Endothelial cell of umbilical vein (primary cell): Measurements from ENCODE around the gene SPACA1. TPM values are rescaled to one million over a fixed set of nuclear protein-coding genes. Genes with fewer than 3 reads are reported as not detected.

ENCODE experiments used
- BruUV-seq: library from RNA; stranded (reverse); fragments of 400-500 nt; replicated peaks from 2 replicates; lab custom pipeline; 2021; lab: Mats Ljungman, UMichigan
- CTCF ChIA-PET: fragments of 300-600, 350-600 bp; sonication (Branson Sonifier 250); formaldehyde crosslinking; loops from one replicate; lab custom pipeline; 2021; ENCODE audit warnings: antibody characterized with exemption, inconsistent platforms; lab: Charles Lee
- POLR2A ChIA-PET: fragments of 300-600, 350-600 bp; sonication (Branson Sonifier 250); formaldehyde crosslinking; loops from one replicate; lab custom pipeline; 2021; ENCODE audit warnings: antibody characterized with exemption, inconsistent platforms; lab: Charles Lee
- DNase-seq: peaks from one replicate; pipeline ENCODE4 v3.0.0-alpha.2; 2011; ENCODE audit warnings: low read depth, low spot score
- FAIRE-seq: peaks from 2 replicates; lab custom pipeline; 2011; peaks lifted over from hg19 to GRCh38; lab: Jason Lieb, UNC
- H2AFZ ChIP-seq: 2 replicates; pipeline ENCODE4 v1.6.0; 2012; ENCODE audit warnings: low read depth, low read length, control low read depth, inconsistent platforms
- H3K27ac ChIP-seq: 2 replicates; pipeline ENCODE4 v1.5.1; 2011; ENCODE audit warnings: low read depth, mild to moderate bottlenecking, control low read depth, low read length, moderate library complexity; ENCODE audit not compliant: insufficient read depth
- H3K27me3 ChIP-seq, 2 experiments: 2 replicates each; pipeline versions ENCODE4 v1.6.0 to v1.6.1; 2011; ENCODE audit warnings: low read length in 2 of 2, mixed read lengths in 1 of 2; ENCODE audit not compliant: control insufficient read depth in 2 of 2, insufficient read depth in 2 of 2
- H3K36me3 ChIP-seq, 2 experiments: 2 replicates in 1 of 2; 3 replicates in 1 of 2; pipeline ENCODE4 v1.5.1; 2011; ENCODE audit warnings: low read length in 2 of 2, mild to moderate bottlenecking in 1 of 2, moderate library complexity in 1 of 2; ENCODE audit not compliant: control insufficient read depth in 2 of 2, insufficient read depth in 2 of 2; ENCODE audit errors: extremely low read depth in 1 of 2
- H3K4me1 ChIP-seq: 3 replicates; pipeline ENCODE4 v1.5.1; 2011; ENCODE audit warnings: mild to moderate bottlenecking, low read length; ENCODE audit not compliant: control insufficient read depth, insufficient read depth; ENCODE audit errors: extremely low read depth
- H3K4me2 ChIP-seq: 2 replicates; pipeline ENCODE4 v1.6.1; 2011; ENCODE audit warnings: low read length, control low read depth, mixed read lengths; ENCODE audit not compliant: insufficient read depth
- H3K4me3 ChIP-seq, 3 experiments: fragments of 200-600 bp in 1 of 3; sonication (generic), shearing (Covaris generic) in 1 of 3; replicated peaks in 1 of 3; 2 replicates each; pipeline ENCODE4 v1.5.1; 2011 to 2016; ENCODE audit warnings: control low read depth in 3 of 3, low read length in 3 of 3, mild to moderate bottlenecking in 2 of 3, inconsistent platforms in 1 of 3, low read depth in 1 of 3, moderate library complexity in 1 of 3; ENCODE audit not compliant: insufficient read depth in 1 of 3
- H3K79me2 ChIP-seq: 2 replicates; pipeline ENCODE4 v1.6.0; 2012; ENCODE audit warnings: low read length, inconsistent platforms; ENCODE audit not compliant: control insufficient read depth, insufficient read depth
- H3K9ac ChIP-seq: replicated peaks from 2 replicates; pipeline ENCODE3; 2011; ENCODE audit warnings: low read length, control low read depth; ENCODE audit not compliant: insufficient read depth; ENCODE audit errors: extremely low read depth
- H3K9me1 ChIP-seq: replicated peaks from 3 replicates; pipeline ENCODE4 v1.6.0; 2011; ENCODE audit warnings: mild to moderate bottlenecking, low read length; ENCODE audit not compliant: control insufficient read depth, insufficient read depth; ENCODE audit errors: extremely low read depth
- H3K9me3 ChIP-seq: replicated peaks from 2 replicates; pipeline ENCODE4 v1.5.1; 2012; ENCODE audit warnings: low read length, inconsistent platforms; ENCODE audit not compliant: control insufficient read depth, insufficient read depth
- H4K20me1 ChIP-seq: replicated peaks from 2 replicates; pipeline ENCODE3; 2011; ENCODE audit warnings: mild to moderate bottlenecking, low read length; ENCODE audit not compliant: control insufficient read depth, insufficient read depth; ENCODE audit errors: extremely low read depth
- EZH2 ChIP-seq: IDR thresholded peaks from 2 replicates; pipeline ENCODE4 v1.6.1; 2012; ENCODE audit warnings: borderline replicate concordance, low read depth, mild to moderate bottlenecking, moderate library complexity, low read length, inconsistent platforms; ENCODE audit not compliant: severe bottlenecking
- FOS ChIP-seq: IDR thresholded peaks from 2 replicates; pipeline ENCODE4 v1.6.1; 2011; ENCODE audit warnings: mild to moderate bottlenecking, low read length, moderate library complexity, borderline replicate concordance; ENCODE audit not compliant: insufficient read depth
- GATA2 ChIP-seq: IDR thresholded peaks from 2 replicates; pipeline ENCODE4 v1.7.0; 2011; ENCODE audit warnings: low read depth, mild to moderate bottlenecking, moderate library complexity, mixed read lengths, low read length; ENCODE audit not compliant: insufficient read length, insufficient read depth
- JUN ChIP-seq: IDR thresholded peaks from 2 replicates; pipeline ENCODE4 v1.6.1; 2011; ENCODE audit warnings: borderline replicate concordance, low read depth; ENCODE audit not compliant: insufficient read length, insufficient read depth
- MAX ChIP-seq: IDR thresholded peaks from 2 replicates; pipeline ENCODE4 v1.6.1; 2011; ENCODE audit not compliant: insufficient read depth, insufficient read length
- MYC ChIP-seq: IDR thresholded peaks from one replicate; pipeline ENCODE4 v1.6.1; 2011; ENCODE audit warnings: mild to moderate bottlenecking, low read depth, low read length
- POLR2A ChIP-seq: IDR thresholded peaks from 2 replicates; pipeline ENCODE4 v1.6.1; 2012; ENCODE audit warnings: low read depth, mild to moderate bottlenecking, control low read depth, low read length
- POLR2AphosphoS5 ChIP-seq: IDR thresholded peaks from 2 replicates; pipeline ENCODE4 v1.6.1; 2012; ENCODE audit warnings: low read depth, mild to moderate bottlenecking, control low read depth, low read length, moderate library complexity; ENCODE audit not compliant: insufficient read depth
- dilution Hi-C: fragments of 300-500 bp; cut with MboI; formaldehyde crosslinking; loops from one replicate; pipeline ENCODE4 v1.15.0; 2019; ENCODE audit warnings: low sequenced_read_pairs; ENCODE audit not compliant: extremely low pct_ligation_motif_present
- intact Hi-C: fragments of 100-400 bp; cut with micrococcal nuclease; formaldehyde crosslinking; loops from one replicate; pipeline ENCODE4 v1.10.0; 2022
- polyA plus RNA-seq, 4 experiments: library from polyadenylated mRNA; depleted of rRNA in 3 of 4; stranded (reverse) in 3 of 4; unstranded in 1 of 4; fragments of >200 nt; gene quantifications; 2 replicates each; pipeline versions ENCODE4 v1.2.1 to v1.2.3, GENCODE V29; 2011 to 2012; ENCODE audit warnings: missing spikeins in 1 of 4
- total RNA-seq: library from RNA; stranded (reverse); gene quantifications from 2 replicates; pipeline ENCODE4 v1.2.3, GENCODE V29; 2021
- TF ChIP-seq, protein P1 (sequence below), 2 donors: IDR thresholded peaks; 1 replicate in 1 of 2; 2 replicates in 1 of 2; pipeline ENCODE4 v1.5.1; 2011; ENCODE audit warnings: low read length in 2 of 2, mild to moderate bottlenecking in 2 of 2, moderate library complexity in 2 of 2, control low read depth in 1 of 2, inconsistent platforms in 1 of 2, low read depth in 1 of 2; ENCODE audit not compliant: insufficient read depth in 1 of 2; ENCODE audit errors: extremely low read depth in 1 of 2

Gene SPACA1
- total and polyA plus RNA-seq, 2 donors (not counting 3 experiments of a cell fraction or from before 2014, with no cell fraction given), result not detected

DNA sequence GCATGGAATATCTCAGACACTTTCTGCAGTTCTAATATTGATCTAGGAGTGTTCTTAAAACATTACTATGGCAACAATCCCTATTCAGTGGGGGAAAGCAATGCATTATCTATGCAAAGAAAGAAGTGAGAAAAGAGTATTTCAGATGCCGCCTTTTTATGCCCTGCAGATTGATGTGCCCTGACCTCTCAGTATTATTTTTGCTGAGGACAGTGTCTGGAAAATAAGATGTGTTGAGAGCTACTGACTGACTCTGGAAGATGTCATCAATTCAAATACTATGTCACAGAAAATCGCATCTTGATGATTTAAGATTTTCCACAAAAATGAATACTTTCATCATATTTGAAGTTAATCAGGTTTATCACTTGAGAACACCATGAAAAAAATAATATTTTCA is 22.9 kb upstream of the SPACA1 start:
- CTCF ChIA-PET, result no interaction called here
- H2AFZ ChIP-seq, result no peak overlapping the region
- H3K79me2 ChIP-seq, result no peaks in the 10 kb centered on the region
- no peak overlapping the region for H3K4me3 ChIP-seq
- no peaks in the 10 kb centered on the region for H3K27me3 ChIP-seq
- H3K4me2 ChIP-seq, result no peak overlapping the region
- no peak for DNase-seq
- dilution Hi-C loops (no loop called here), intact Hi-C loops (no loop called here)
- BruUV-seq, result no TSS peak
- no peak overlapping the region for H3K9ac ChIP-seq
- no peaks in the 10 kb centered on the region for H3K4me1 ChIP-seq
- no peaks in the 10 kb centered on the region for H3K9me1 ChIP-seq
- TF ChIP-seq GATA2 (no peak), FOS (no peak), MAX (no peak), POLR2AphosphoS5 (no peak), JUN (no peak), MYC (no peak), POLR2A (no peak), EZH2 (no peak)
- TF ChIP-seq, protein P1, sequence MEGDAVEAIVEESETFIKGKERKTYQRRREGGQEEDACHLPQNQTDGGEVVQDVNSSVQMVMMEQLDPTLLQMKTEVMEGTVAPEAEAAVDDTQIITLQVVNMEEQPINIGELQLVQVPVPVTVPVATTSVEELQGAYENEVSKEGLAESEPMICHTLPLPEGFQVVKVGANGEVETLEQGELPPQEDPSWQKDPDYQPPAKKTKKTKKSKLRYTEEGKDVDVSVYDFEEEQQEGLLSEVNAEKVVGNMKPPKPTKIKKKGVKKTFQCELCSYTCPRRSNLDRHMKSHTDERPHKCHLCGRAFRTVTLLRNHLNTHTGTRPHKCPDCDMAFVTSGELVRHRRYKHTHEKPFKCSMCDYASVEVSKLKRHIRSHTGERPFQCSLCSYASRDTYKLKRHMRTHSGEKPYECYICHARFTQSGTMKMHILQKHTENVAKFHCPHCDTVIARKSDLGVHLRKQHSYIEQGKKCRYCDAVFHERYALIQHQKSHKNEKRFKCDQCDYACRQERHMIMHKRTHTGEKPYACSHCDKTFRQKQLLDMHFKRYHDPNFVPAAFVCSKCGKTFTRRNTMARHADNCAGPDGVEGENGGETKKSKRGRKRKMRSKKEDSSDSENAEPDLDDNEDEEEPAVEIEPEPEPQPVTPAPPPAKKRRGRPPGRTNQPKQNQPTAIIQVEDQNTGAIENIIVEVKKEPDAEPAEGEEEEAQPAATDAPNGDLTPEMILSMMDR (IDR thresholded peaks at IDR 0.05; ENCODE audit: extremely low read depth in 1 of 2, insufficient read depth in 1 of 2, low read depth in 1 of 2, low read length in 2 of 2), result no peak
- H3K9me3 ChIP-seq, result no peaks in the 10 kb centered on the region
- FAIRE-seq, result no peak
- POLR2A ChIA-PET, result no interaction called here
- no peak overlapping the region for H3K27ac ChIP-seq
- no peaks in the 10 kb centered on the region for H3K36me3 ChIP-seq
- no peaks in the 10 kb centered on the region for H4K20me1 ChIP-seq
